Adrenal gland (tissue), 12 donors: Measurements from ENCODE around the gene SPINDOC. TPM values are rescaled to one million over a fixed set of nuclear protein-coding genes. Genes with fewer than 3 reads are reported as not detected.

Experiments
- DNase-seq, 7 donors: peaks; one replicate each; pipeline ENCODE4 v3.0.0-alpha.2; 2019 to 2020
- H3K27ac ChIP-seq, 5 donors: fragments of 200-600 bp; sonication (generic) in 4 of 5; 1 replicate in 3 of 5; 2 replicates in 2 of 5; pipeline versions ENCODE4 v1.5.1 to v1.8.0; 2016 to 2020; ENCODE audit warnings: mild to moderate bottlenecking in 1 of 5
- H3K27me3 ChIP-seq: fragments of 200-600 bp; 2 replicates; pipeline ENCODE4 v1.8.0; 2021
- H3K36me3 ChIP-seq, 2 donors: fragments of 200-600 bp; replicated peaks in 1 of 2; 1 replicate in 1 of 2; 2 replicates in 1 of 2; pipeline versions ENCODE4 v1.5.1 to v1.8.0; 2018 to 2022
- H3K4me1 ChIP-seq, 2 donors: fragments of 200-600 bp; replicated peaks in 1 of 2; 1 replicate in 1 of 2; 2 replicates in 1 of 2; pipeline versions ENCODE4 v1.5.1 to v1.8.0; 2018 to 2021
- H3K4me3 ChIP-seq, 4 donors: fragments of 200-600 bp; sonication (generic) in 3 of 4; one replicate each; pipeline ENCODE4 v1.5.1; 2016 to 2018
- H3K9me3 ChIP-seq, 3 donors: fragments of 200-600 bp; sonication (generic) in 1 of 3; replicated peaks in 1 of 3; 1 replicate in 2 of 3; 2 replicates in 1 of 3; pipeline versions ENCODE4 v1.5.1 to v1.8.0; 2016 to 2021
- CTCF ChIP-seq, 6 experiments: fragments of 450-650 bp in 4 of 6; fragments of 200-600 bp in 2 of 6; sonication (generic) in 1 of 6; IDR thresholded peaks; 1 replicate in 5 of 6; 2 replicates in 1 of 6; pipeline versions ENCODE4 v1.5.1 to v1.8.0; 2016 to 2021; ENCODE audit warnings: antibody characterized with exemption in 6 of 6, mild to moderate bottlenecking in 2 of 6, moderate library complexity in 1 of 6
- POLR2A ChIP-seq, 2 donors: fragments of 450-650 bp; IDR thresholded peaks; one replicate each; pipeline ENCODE4 v1.6.1; 2017; ENCODE audit warnings: antibody characterized with exemption in 2 of 2, mild to moderate bottlenecking in 2 of 2, moderate library complexity in 1 of 2
- WGBS, 4 donors: extraction: QIAGEN DNeasy Blood & Tissue Kit in 2 of 4; methylation state at CpG; one replicate each; pipeline versions ENCODE4 v1.1.5 to v1.1.7; 2013 to 2017; 5-methylcytosine and 5-hydroxymethylcytosine counted together
- intact Hi-C, 2 donors: fragments of 100-400 bp; cut with DNase I; formaldehyde crosslinking; loops; one replicate each; pipeline versions ENCODE4 v1.14.1 to v1.15.0; 2022 to 2023
- polyA plus RNA-seq, 3 donors: library from polyadenylated mRNA; stranded (reverse); fragments of 200-250 nt in 2 of 3; fragments of 350-450 nt in 1 of 3; fragmentation: Illumina TruSeq in 1 of 3; extraction: RNeasy Lipid Tissue Mini Kit (QIAGEN cat#74804) in 1 of 3; gene quantifications; one replicate each; pipeline ENCODE4 v1.2.3, GENCODE V29; 2013 to 2014
- total RNA-seq, 9 donors: library from RNA; depleted of rRNA in 4 of 9; stranded (reverse); fragments of >200 nt in 4 of 9; fragments of 120-200 nt in 1 of 9; fragmentation: NEBNext Ultra II Directional in 1 of 9; extraction: Animal tissue kit (Norgen Biotek cat#: 25700) in 1 of 9; gene quantifications; one replicate each; pipeline versions ENCODE4 v1.1.0 to v1.2.4, GENCODE V29; 2013 to 2023
- donor health status: healthy with polysubstance abuse.
- donor health status: Bipolar disorder and iron deficiency.
- donor health status: DM: yes; HTN: yes; CAD: no.
- donor health status: DM: no; HTN: no; CAD: no.
- donor health status: DM: no; HTN: no; CAD: no.
- donor health status: DM: yes; HTN: yes; CAD: no.

Gene SPINDOC
- total and polyA plus RNA-seq, 12 donors, result 4.5 to 19.2 (median 10.9) TPM

- no peak overlapping the region for H3K27ac ChIP-seq
- TF ChIP-seq CTCF (IDR thresholded peaks at IDR 0.05), result no peak
- TF ChIP-seq POLR2A (IDR thresholded peaks at IDR 0.05), result no peak
- DNase-seq, result no peak
- 77 to 90% (median 81%) methylated on average over 3 of the region's 3 CpGs for WGBS, 4 donors
- no peaks in the 10 kb centered on the region for H3K36me3 ChIP-seq
- intact Hi-C loops, result no loop called here
- no peak overlapping the region for H3K4me3 ChIP-seq
- H3K4me1 ChIP-seq, result peaks cover 0 to 24% of the 10 kb centered on the region in 2 donors
- H3K9me3 ChIP-seq, result no peaks in the 10 kb centered on the region
- no peaks in the 10 kb centered on the region for H3K27me3 ChIP-seq
Observed at GRCh38 chr11:63811522-63811921, 1.7 kb upstream of the SPINDOC start.

GRCh38 chr11:63813563-63814382 lies 517 bp downstream of the SPINDOC start:
- Histone ChIP-seq H3K4me3 (peak overlapping the region; percentile 54 to 88 (median 62)), H3K27ac (peak overlapping the region in 4 of 5 donors; percentile 22 to 80 (median 48)), H3K9me3 (no peaks in the 10 kb centered on the region), H3K36me3 (peaks cover 0 to 13% of the 10 kb centered on the region in 2 donors), H3K4me1 (peaks cover 0 to 24% of the 10 kb centered on the region in 2 donors), H3K27me3 (no peaks in the 10 kb centered on the region)
- DNase-seq, result peak; percentile 23 to 67 (median 45)
- WGBS, 4 donors, result 0 to 1% (median 0%) methylated on average over 8 to 70 of the region's 74 CpGs
- intact Hi-C loops, result no loop called here
- TF ChIP-seq CTCF (IDR thresholded peaks at IDR 0.05) (no peak), POLR2A (IDR thresholded peaks at IDR 0.05) (no peak)

DNA sequence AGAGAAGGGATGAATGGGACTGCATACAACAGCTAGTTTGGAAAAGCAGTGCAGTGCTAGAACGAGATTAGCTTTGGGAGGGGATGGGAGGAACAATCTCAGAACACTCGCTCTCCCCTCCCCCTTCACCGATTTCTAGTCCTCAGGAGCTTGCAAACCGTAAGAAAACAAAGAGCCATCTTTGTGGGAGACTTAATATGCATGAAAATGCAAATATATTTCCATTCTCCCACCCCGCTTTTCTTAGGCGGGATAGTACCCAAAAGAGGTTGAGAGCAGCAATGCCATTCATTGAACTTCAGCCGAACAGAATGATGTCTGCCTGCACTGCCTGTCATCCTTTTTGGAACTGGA lies 1.1 kb downstream of the SPINDOC start:
- peak overlapping the region in 2 of 4 donors; percentile 54 to 88 for H3K4me3 ChIP-seq
- no peak for TF ChIP-seq POLR2A (IDR thresholded peaks at IDR 0.05)
- TF ChIP-seq CTCF (IDR thresholded peaks at IDR 0.05), result no peak
- H3K27me3 ChIP-seq, result no peaks in the 10 kb centered on the region
- peaks cover 0 to 19% of the 10 kb centered on the region in 2 donors for H3K36me3 ChIP-seq
- peak overlapping the region in 2 of 5 donors; percentile 70 to 80 for H3K27ac ChIP-seq
- H3K9me3 ChIP-seq, result no peaks in the 10 kb centered on the region
- peaks cover 0 to 24% of the 10 kb centered on the region in 2 donors for H3K4me1 ChIP-seq
- WGBS, 4 donors, result 22 to 26% (median 26%) methylated on average over 7 of the region's 7 CpGs
- no peak for DNase-seq
- intact Hi-C loops, result no loop called here

DNA sequence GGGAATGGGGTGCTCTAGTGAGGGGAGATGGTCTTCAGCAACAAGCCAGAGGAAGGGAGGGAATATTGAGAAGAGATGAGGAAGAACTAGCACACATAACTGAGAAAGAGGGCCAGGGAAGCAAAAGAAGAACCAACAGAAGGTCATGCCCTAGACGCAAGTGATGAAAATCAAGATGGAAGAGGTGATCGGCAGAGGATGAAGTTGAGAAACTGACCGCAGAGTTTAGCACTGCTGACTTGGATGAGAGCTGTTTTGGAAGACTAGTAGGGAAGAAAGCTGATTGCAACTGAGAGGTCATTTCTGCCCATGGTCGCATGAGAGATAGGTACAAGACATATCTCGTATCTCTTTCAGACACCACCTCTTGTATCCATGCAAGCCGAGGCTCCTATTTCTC lies 2.9 kb downstream of the SPINDOC start:
- TF ChIP-seq POLR2A (IDR thresholded peaks at IDR 0.05) (no peak), CTCF (IDR thresholded peaks at IDR 0.05) (no peak)
- no peak for DNase-seq
- Histone ChIP-seq H3K4me3 (no peak overlapping the region), H3K9me3 (no peaks in the 10 kb centered on the region), H3K36me3 (peaks cover 0 to 34% of the 10 kb centered on the region in 2 donors), H3K27me3 (no peaks in the 10 kb centered on the region), H3K4me1 (peaks cover 0 to 24% of the 10 kb centered on the region in 2 donors), H3K27ac (no peak overlapping the region)
- intact Hi-C loops, result no loop called here
- 93 to 95% (median 94%) methylated on average over 6 of the region's 6 CpGs for WGBS, 4 donors
